Lung (tissue), 12 donors: Measurements from ENCODE around the gene HSD17B11. TPM values are rescaled to one million over a fixed set of nuclear protein-coding genes. Genes with fewer than 3 reads are reported as not detected.

Experiments
- ATAC-seq: fragments of 200-7000 bp; cut with Tn5 transposase; one replicate; pipeline ENCODE4 v1.9.1; 2020; ENCODE audit warnings: moderate number of reproducible peaks; ENCODE audit not compliant: insufficient read depth, low FRiP score
- DNase-seq, 3 donors: peaks; one replicate each; pipeline ENCODE4 v3.0.0-alpha.2; 2013 to 2017
- H3K27ac ChIP-seq, 2 donors: one replicate each; pipeline ENCODE4 v1.5.1; 2013; ENCODE audit warnings: mild to moderate bottlenecking in 2 of 2, moderate library complexity in 2 of 2, control low read depth in 1 of 2, inconsistent platforms in 1 of 2, low read depth in 1 of 2, low read length in 1 of 2
- H3K27me3 ChIP-seq, 3 donors: one replicate each; pipeline ENCODE4 v1.5.1; 2013; ENCODE audit warnings: low read length in 2 of 3; ENCODE audit not compliant: control insufficient read depth in 3 of 3, insufficient read depth in 3 of 3
- H3K36me3 ChIP-seq, 4 donors: one replicate each; pipeline ENCODE4 v1.5.1; 2013; ENCODE audit warnings: low read length in 4 of 4, mild to moderate bottlenecking in 1 of 4, moderate library complexity in 1 of 4; ENCODE audit not compliant: control insufficient read depth in 4 of 4, insufficient read depth in 4 of 4
- H3K4me1 ChIP-seq, 5 donors: one replicate each; pipeline ENCODE4 v1.5.1; 2013; ENCODE audit warnings: low read length in 5 of 5, mild to moderate bottlenecking in 2 of 5, moderate library complexity in 1 of 5; ENCODE audit not compliant: control insufficient read depth in 5 of 5, insufficient read depth in 5 of 5
- H3K4me3 ChIP-seq: one replicate; pipeline ENCODE4 v1.5.1; 2013; ENCODE audit warnings: mild to moderate bottlenecking, control low read depth, moderate library complexity
- H3K9ac ChIP-seq, 2 donors: one replicate each; pipeline ENCODE4 v1.5.1; 2013; ENCODE audit warnings: low read length in 2 of 2, control low read depth in 1 of 2; ENCODE audit not compliant: insufficient read depth in 1 of 2
- H3K9me3 ChIP-seq, 4 donors: one replicate each; pipeline ENCODE4 v1.5.1; 2013; ENCODE audit warnings: low read length in 3 of 4, mild to moderate bottlenecking in 1 of 4, moderate library complexity in 1 of 4; ENCODE audit not compliant: control insufficient read depth in 4 of 4, insufficient read depth in 3 of 4
- WGBS, 2 donors: extraction: QIAGEN DNeasy Blood & Tissue Kit; methylation state at CpG; one replicate each; pipeline ENCODE4 v1.1.7; 2013; 5-methylcytosine and 5-hydroxymethylcytosine counted together
- polyA plus RNA-seq, 2 donors: library from polyadenylated mRNA; stranded (reverse); fragments of 200-250 nt; gene quantifications; one replicate each; pipeline ENCODE4 v1.2.1, GENCODE V29; 2013
- total RNA-seq, 2 donors: library from RNA; depleted of rRNA in 1 of 2; stranded (reverse); fragments of >200 nt in 1 of 2; gene quantifications; one replicate each; pipeline ENCODE4 v1.2.1, GENCODE V29; 2014 to 2021
- TF ChIP-seq, protein P1 (sequence below): IDR thresholded peaks from 2 replicates; pipeline ENCODE4 v1.5.1; 2012; ENCODE audit warnings: mild to moderate bottlenecking; ENCODE audit errors: control extremely low read depth, extremely low read depth
- donor health status: control.
- donor health status: control.
- donor health status: Bipolar disorder and iron deficiency.
- donor health status: healthy.
- donor health status: DM: yes; HTN: yes; CAD: no.

HSD17B11 gene
- total and polyA plus RNA-seq, 4 donors = 43.0 to 109 (median 55.4) TPM

GRCh38 chr4:87327136-87327535 lies 63.9 kb downstream of the HSD17B11 start:
- Histone ChIP-seq H3K27ac (no peak overlapping the region), H3K27me3 (no peaks in the 10 kb centered on the region), H3K9ac (no peak overlapping the region), H3K9me3 (no peaks in the 10 kb centered on the region), H3K36me3 (no peaks in the 10 kb centered on the region), H3K4me3 (no peak overlapping the region), H3K4me1 (peaks cover 0 to 3% (median 0%) of the 10 kb centered on the region in 5 donors)
- WGBS, 2 donors = 94 to 100% methylated on average over 1 of the region's 1 CpG
- DNase-seq (no peak), ATAC-seq (no peak)
- TF ChIP-seq, protein P1, sequence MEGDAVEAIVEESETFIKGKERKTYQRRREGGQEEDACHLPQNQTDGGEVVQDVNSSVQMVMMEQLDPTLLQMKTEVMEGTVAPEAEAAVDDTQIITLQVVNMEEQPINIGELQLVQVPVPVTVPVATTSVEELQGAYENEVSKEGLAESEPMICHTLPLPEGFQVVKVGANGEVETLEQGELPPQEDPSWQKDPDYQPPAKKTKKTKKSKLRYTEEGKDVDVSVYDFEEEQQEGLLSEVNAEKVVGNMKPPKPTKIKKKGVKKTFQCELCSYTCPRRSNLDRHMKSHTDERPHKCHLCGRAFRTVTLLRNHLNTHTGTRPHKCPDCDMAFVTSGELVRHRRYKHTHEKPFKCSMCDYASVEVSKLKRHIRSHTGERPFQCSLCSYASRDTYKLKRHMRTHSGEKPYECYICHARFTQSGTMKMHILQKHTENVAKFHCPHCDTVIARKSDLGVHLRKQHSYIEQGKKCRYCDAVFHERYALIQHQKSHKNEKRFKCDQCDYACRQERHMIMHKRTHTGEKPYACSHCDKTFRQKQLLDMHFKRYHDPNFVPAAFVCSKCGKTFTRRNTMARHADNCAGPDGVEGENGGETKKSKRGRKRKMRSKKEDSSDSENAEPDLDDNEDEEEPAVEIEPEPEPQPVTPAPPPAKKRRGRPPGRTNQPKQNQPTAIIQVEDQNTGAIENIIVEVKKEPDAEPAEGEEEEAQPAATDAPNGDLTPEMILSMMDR = no peak

- H3K4me1 ChIP-seq = peaks cover 0 to 6% (median 0%) of the 10 kb centered on the region in 5 donors
- DNase-seq (no peak), ATAC-seq (no peak)
- TF ChIP-seq, protein P1 = no peak
- no peaks in the 10 kb centered on the region for H3K9me3 ChIP-seq
- no peaks in the 10 kb centered on the region for H3K36me3 ChIP-seq
- no peaks in the 10 kb centered on the region for H3K27me3 ChIP-seq
- H3K27ac ChIP-seq = no peak overlapping the region
- no peak overlapping the region for H3K9ac ChIP-seq
- WGBS, 2 donors = 65 to 68% methylated on average over 3 of the region's 3 CpGs
- no peak overlapping the region for H3K4me3 ChIP-seq
Measured at GRCh38 chr4:87326460-87326859, 64.5 kb downstream of the HSD17B11 start.

- H3K9me3 ChIP-seq = no peaks in the 10 kb centered on the region
- H3K27ac ChIP-seq = no peak within 1 kb of the TSS
- TF ChIP-seq, protein P1 = no peak
- no peak within 1 kb of the TSS for H3K4me3 ChIP-seq
- H3K27me3 ChIP-seq = no peaks in the 10 kb centered on the region
- 71 to 87% methylated on average over 2 of the region's 2 CpGs for WGBS, 2 donors
- no peaks in the 10 kb centered on the region for H3K36me3 ChIP-seq
- peaks cover 0 to 6% (median 0%) of the 10 kb centered on the region in 5 donors for H3K4me1 ChIP-seq
- H3K9ac ChIP-seq = no peak within 1 kb of the TSS
- ATAC-seq (no peak), DNase-seq (no peak)
Measured at GRCh38 chr4:87322754-87323153, 68.2 kb downstream of the HSD17B11 start, which contains the start of gene HSD17B13. TSS of gene HSD17B13 (minus strand) at chr4:87322882. CDS start at chr4:87322841, 41 bp downstream.

GRCh38 chr4:87321888-87322287 lies 69.1 kb downstream of the HSD17B11 start:
- Histone ChIP-seq H3K9ac (no peak overlapping the region), H3K27ac (no peak overlapping the region), H3K4me1 (peaks cover 0 to 6% (median 0%) of the 10 kb centered on the region in 5 donors), H3K4me3 (no peak overlapping the region), H3K9me3 (no peaks in the 10 kb centered on the region), H3K36me3 (no peaks in the 10 kb centered on the region), H3K27me3 (no peaks in the 10 kb centered on the region)
- ATAC-seq = no peak
- TF ChIP-seq, protein P1 = no peak
- WGBS, 2 donors = 61 to 80% methylated on average over 5 of the region's 5 CpGs
- DNase-seq = no peak
